ENCODE results near the gene ZFP1. TPM values are rescaled to one million over a fixed set of nuclear protein-coding genes. Genes with fewer than 3 reads are reported as not detected.

ZFP1 gene
- total RNA-seq, 1 experiment from 2014 or later, result 15.3 TPM

DNA sequence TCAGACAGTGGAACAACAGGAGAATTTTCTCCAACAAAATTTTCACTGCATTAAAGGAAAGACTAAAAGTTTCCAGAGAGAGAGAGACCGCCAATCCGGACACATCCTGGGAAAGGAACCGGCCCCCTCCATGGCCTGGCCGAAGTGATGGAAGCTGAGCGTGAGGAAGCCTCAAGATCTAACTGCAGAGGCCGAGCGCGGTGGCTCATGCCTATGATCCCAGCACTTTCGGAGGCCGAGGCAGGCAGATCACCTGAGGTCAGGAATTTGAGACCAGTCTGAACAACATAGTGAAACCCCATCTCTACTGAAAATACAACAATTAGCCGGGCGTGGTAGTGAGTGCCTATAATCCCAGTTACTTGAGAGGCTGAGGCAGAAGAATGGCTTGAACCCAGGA, 54.8 kb downstream of the ZFP1 start:
- no peak overlapping the region for H4K8ac ChIP-seq (replicated peaks; ENCODE audit: insufficient read length, low read depth, low read length)
- H4K5ac ChIP-seq (ENCODE audit: insufficient read length, low read depth, low read length), result no peak overlapping the region
- H3K4me1 ChIP-seq (ENCODE audit: insufficient read depth, low read length), result no peaks in the 10 kb centered on the region
- H3K27me3 ChIP-seq (ENCODE audit: insufficient read depth, low read length), result no peaks in the 10 kb centered on the region
- H3K18ac ChIP-seq (ENCODE audit: insufficient read length, low read depth, low read length), result no peak overlapping the region
- no peak overlapping the region for H3K9ac ChIP-seq (ENCODE audit: extremely low read depth, insufficient read length, low read length)
- Mint-ChIP-seq H3K27me3 (ENCODE audit: low read depth) (peaks cover 4% of the 10 kb centered on the region; the same call in 1 of the 2 replicates), H3K9me3 (no peaks in the 10 kb centered on the region), H3K4me1 (peaks cover 3 to 11% of the 10 kb centered on the region in 2 experiments), H3K4me3 (no peak overlapping the region), H3K36me3 (ENCODE audit: insufficient read depth in 1 of 3, low read depth in 3 of 3) (no peaks in the 10 kb centered on the region), H3K27ac (no peak overlapping the region)
- H2BK120ac ChIP-seq (ENCODE audit: low read depth, low read length, poor library complexity, severe bottlenecking), result no peak overlapping the region
- H2AFZ ChIP-seq (ENCODE audit: low read length), result no peak overlapping the region
- no peaks in the 10 kb centered on the region for H3K79me2 ChIP-seq (ENCODE audit: insufficient read depth, low read length)
- no peak overlapping the region for H3K4ac ChIP-seq (ENCODE audit: low read depth, low read length)
- H4K20me1 ChIP-seq (ENCODE audit: control insufficient read depth, insufficient read depth, insufficient read length), result no peaks in the 10 kb centered on the region
- no peak overlapping the region for H3T11ph ChIP-seq (ENCODE audit: low read length)
- H3K56ac ChIP-seq (ENCODE audit: insufficient read length, low read depth, low read length), result no peak overlapping the region
- no peak overlapping the region for H2BK5ac ChIP-seq (ENCODE audit: insufficient read length, low read length)
- no peak overlapping the region for H3K27ac ChIP-seq (ENCODE audit: insufficient read length, low read depth, low read length)
- TF ChIP-seq, protein P1, sequence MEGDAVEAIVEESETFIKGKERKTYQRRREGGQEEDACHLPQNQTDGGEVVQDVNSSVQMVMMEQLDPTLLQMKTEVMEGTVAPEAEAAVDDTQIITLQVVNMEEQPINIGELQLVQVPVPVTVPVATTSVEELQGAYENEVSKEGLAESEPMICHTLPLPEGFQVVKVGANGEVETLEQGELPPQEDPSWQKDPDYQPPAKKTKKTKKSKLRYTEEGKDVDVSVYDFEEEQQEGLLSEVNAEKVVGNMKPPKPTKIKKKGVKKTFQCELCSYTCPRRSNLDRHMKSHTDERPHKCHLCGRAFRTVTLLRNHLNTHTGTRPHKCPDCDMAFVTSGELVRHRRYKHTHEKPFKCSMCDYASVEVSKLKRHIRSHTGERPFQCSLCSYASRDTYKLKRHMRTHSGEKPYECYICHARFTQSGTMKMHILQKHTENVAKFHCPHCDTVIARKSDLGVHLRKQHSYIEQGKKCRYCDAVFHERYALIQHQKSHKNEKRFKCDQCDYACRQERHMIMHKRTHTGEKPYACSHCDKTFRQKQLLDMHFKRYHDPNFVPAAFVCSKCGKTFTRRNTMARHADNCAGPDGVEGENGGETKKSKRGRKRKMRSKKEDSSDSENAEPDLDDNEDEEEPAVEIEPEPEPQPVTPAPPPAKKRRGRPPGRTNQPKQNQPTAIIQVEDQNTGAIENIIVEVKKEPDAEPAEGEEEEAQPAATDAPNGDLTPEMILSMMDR (conservative IDR thresholded peaks at IDR 0.05), result no peak
- H3K9me3 ChIP-seq (ENCODE audit: control insufficient read depth, low read depth, low read length), result no peaks in the 10 kb centered on the region
- no CpG with 5 or more reads among the region's 12 CpGs for WGBS (ENCODE audit: extremely low coverage, insufficient read length, low lambda C conversion rate)
- no peak overlapping the region for H3K14ac ChIP-seq (ENCODE audit: insufficient read depth, low read length)
- H3K79me1 ChIP-seq (ENCODE audit: insufficient read depth, low read depth, low read length, poor library complexity, severe bottlenecking), result no peaks in the 10 kb centered on the region
- no peak overlapping the region for H2BK20ac ChIP-seq (ENCODE audit: low read depth, low read length, poor library complexity, severe bottlenecking)
- no peaks in the 10 kb centered on the region for H3K23me2 ChIP-seq (ENCODE audit: insufficient read length, low read depth, low read length, poor library complexity, severe bottlenecking)
- H3K4me2 ChIP-seq (ENCODE audit: insufficient read depth, insufficient read length, low read length), result no peak overlapping the region
- H2BK12ac ChIP-seq (ENCODE audit: insufficient read length, low read depth, low read length), result no peak overlapping the region
- H4K91ac ChIP-seq (ENCODE audit: insufficient read length, low read depth, low read length), result no peak overlapping the region
- H2AK5ac ChIP-seq (ENCODE audit: insufficient read length, low read length), result no peak overlapping the region
- H3K23ac ChIP-seq (ENCODE audit: insufficient read length, low read depth, low read length), result no peak overlapping the region
- H2BK15ac ChIP-seq (ENCODE audit: low read depth, low read length), result no peak overlapping the region
- no peak for DNase-seq
